ENCODE data around the gene SPCS1.
"Not testable (repeated sequence)": the region's sequence is repeated elsewhere in the genome, so short reads cannot be mapped to it uniquely, and the experiment has no call there.

SPCS1 gene

DNA sequence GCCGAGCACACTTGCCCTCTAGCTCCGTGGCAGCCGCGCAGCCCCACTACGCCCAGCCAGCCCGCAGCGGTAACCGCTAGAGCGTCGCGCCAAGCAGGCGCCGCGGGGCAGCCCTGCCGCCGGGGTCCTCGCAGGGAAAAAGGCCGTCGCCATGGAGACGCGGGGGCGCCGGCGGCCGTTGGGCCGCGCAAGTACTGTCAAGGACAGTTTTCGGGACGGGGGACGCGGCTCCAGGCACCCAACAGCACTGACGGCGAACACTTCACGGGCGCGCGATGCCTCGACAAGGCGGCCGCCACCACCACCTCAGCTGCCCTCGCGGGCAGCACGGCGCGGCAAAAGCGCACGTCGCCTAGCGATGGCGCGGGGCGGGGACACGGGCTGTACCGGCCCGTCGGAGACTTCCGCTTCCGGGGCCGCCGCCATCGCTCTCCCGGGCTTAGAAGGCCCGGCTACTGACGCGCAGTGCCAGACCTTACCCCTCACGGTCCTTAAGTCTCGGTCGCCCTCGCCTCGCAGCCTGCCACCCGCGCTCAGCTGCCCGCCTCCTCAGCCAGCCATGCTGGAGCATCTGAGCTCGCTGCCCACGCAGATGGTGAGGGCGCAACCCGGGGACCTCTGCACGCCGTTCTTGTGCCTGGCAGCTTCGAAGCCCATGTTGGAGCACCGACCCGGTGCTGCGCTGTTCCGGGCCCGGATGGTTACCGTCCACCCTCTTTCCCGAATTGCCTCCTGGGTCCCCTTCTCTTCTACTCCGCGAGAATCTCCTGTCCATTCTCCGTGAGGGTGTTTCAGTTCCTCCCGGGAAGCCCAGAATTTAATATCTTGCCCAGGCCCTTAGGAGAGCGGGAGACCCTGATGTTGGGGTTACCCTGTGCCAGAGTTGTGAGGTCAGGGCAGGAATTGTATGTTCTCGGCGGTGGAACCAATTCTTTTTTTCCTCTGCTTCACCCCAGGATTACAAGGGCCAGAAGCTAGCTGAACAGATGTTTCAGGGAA, at the start of gene SPCS1, which contains the start of gene GLT8D1:
Gene SPCS1, plus strand, starts transcription at position 419 of the 999 bp plus-strand sequence. Its CDS starts 141 bp downstream, at position 560.
Gene GLT8D1, minus strand, starts transcription at position 104 of the 999 bp plus-strand sequence. CDS start 5,331 bp downstream, outside the sequence.
- peak; percentile 72 to 76 for DNase-seq (ENCODE audit: extremely low read depth in 1 of 2, low read depth in 1 of 2)

DNA sequence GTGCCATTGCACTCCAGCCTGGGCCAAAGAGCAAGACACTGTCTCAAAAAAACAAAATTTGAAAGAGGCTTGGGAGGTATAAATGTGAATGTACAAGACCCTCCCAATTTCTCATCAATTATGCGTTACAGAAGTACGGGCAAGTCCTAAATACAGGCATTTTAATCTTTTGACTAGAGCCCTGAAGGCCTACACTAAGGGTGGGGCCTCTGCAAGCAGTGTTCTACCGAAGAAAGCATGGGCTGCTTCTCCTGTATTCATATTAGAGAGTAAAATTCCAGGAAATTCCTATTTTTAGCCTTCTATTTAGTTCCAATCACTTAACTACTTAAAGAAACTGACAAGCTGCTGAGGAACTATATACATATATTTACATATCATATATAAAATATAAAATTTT, 45.9 kb upstream of the SPCS1 start:
- DNase-seq (ENCODE audit: extremely low read depth in 1 of 2, low read depth in 1 of 2), result no peak

DNA sequence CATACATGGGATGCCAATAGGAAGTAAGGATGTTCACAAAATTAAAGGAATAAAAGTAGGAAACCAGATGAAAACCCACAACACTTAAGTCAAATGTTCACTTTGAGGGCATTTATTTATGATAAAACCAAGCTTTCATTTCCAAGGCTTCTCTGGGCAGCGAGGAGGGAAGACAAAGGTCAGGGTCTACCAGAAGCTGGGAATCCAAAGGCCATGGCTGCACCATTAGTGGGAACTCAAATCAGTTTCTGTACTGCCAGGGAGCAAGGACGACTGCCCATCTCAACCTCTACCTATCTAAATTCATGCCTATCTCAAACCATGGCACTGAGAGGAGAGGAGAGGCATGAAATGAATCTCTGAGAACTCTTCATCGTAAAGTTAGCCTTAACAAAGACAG, 42.8 kb upstream of the SPCS1 start:
- no peak for DNase-seq (ENCODE audit: extremely low read depth in 1 of 2, low read depth in 1 of 2)

DNA sequence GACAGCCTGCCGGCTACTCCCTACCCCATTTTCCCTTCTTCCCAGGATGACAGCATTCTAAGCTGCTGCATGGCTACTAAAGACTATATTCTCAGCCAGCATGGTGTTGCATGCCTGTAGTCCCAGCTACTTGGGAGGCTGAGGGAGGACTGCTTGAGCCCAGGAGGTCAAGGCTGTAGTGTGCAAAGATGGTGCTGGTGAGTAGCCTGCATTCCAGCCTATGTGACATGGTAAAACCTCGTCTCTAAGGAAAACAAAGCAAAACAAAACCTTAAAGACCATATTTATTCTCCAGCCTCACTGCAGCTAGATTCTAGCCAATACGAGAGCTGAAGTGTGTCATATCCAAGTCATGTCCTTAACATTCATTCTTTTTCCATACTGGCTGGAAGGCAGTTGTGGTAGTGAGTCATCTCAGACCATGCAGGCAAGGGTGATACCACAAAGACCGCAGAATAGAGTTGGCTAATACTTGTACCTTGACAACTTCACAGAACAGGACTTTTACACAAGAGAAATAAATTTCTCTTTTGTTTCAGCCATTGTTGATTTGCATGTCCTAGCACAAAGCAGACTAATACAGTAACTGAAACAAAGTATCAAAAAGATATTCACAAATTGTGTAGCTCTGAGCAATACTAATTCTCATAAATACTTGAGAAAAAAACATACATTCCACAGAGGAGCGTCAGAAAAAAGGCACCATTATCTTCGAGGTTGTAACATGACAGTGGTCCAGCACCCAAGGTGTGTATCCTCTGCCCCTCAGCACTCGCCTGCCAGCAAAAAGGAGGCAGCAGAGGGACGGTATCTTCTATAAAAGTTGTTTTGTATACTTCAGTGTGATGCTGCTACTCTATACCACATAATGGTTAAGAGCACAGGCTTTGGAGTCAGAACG, 35.0 kb upstream of the SPCS1 start:
- peak in 1 of 2 donors; percentile 51 for DNase-seq (ENCODE audit: extremely low read depth in 1 of 2, low read depth in 1 of 2)

DNA sequence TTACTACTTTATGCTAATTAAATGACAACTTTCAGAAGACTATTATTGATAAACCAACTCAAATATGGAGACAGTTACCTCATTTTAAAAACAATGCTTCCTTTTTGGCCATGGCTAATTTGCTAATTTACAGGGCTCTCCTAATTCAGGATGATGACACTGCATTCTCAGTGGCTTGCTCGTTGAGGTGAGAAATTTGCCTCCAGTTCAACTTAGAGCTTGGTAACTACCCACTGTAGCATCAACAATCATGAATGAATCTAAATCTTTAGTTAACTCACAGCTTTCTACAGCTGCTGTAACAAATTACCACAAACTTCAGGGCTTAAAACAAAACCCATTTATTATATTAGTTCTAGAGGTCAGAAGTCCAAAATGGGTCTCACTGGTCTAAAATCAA, 34.2 kb upstream of the SPCS1 start:
- no peak for DNase-seq (ENCODE audit: extremely low read depth in 1 of 2, low read depth in 1 of 2)

DNA sequence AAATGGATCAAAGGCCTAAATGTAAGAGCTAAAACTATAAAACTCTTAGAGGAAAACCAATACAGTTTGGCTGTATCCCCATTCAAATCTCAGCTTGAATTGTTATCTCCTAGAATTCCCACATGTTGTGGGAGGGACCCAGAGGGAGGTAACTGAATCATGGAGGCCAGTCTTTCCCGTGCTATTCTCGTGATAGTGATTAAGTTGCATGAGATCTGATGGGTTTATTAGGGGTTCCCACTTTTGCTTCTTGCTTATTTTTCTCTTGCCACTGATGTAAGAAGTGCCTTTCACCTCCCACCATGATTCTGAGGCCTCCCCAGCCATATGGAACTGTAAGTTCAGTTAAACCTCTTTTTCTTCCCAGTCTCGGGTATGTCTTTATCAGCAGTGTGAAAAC, 29.7 kb upstream of the SPCS1 start:
- DNase-seq (ENCODE audit: extremely low read depth in 1 of 2, low read depth in 1 of 2), result not testable (repeated sequence)

DNA sequence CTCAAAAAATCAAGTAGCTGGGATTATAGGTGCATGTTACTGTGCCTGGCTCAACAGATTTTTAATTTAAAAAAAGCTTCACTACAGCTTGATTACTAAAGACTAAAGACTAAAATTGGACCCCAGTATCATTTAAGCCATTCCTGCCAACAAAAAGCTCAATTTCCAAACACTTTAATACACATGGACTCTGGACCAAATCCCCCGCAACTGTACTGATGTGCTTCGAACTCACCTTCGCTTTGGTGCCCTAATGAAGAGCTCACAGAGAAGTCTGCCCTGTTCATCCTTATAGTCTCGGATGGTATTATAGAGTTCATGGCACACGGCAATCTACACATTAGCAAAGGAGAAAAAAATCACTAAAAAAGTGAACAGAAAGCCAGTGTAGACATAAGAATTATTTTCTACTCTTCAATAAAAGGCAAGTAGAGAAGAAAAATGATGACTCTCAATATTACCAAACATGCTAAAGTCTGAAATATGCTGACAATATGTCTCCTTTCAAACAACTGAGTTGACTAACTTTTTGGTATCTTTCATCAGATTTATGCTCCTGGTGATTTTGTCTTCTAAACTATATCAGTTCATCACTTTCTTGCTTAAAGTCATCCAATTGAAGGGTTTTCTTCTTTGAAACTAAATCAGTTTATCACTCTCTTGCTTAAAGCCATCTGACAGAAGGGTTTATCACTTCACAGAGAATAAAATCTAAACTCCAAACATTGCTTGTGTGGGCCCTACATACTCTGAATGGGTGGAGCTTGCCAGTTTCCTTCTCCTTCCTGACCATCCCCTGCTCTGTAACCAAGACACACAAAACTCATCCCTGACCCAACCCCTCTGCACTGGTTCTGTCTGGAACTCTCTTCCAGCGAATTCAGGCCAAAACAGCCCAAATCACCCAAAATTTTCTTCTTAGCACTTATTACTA, 27.4 kb upstream of the SPCS1 start:
- DNase-seq (ENCODE audit: extremely low read depth in 1 of 2, low read depth in 1 of 2), result no peak

DNA sequence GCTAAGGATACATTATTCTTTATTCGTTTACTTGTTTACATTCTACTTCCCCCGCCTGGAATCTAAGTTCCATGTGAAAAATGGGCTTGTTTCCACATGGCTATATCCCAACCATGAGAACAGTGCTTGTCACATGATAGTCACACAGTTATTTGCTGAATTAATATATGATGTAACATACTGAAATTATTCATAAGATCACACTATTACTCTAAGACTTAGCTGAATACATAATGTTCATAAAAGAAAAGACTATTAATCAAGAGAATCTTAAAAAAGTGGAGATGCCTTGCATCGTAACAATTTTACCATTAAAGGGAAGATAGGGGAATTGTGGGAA, 26.7 kb upstream of the SPCS1 start:
- DNase-seq (ENCODE audit: extremely low read depth in 1 of 2, low read depth in 1 of 2), result no peak

DNA sequence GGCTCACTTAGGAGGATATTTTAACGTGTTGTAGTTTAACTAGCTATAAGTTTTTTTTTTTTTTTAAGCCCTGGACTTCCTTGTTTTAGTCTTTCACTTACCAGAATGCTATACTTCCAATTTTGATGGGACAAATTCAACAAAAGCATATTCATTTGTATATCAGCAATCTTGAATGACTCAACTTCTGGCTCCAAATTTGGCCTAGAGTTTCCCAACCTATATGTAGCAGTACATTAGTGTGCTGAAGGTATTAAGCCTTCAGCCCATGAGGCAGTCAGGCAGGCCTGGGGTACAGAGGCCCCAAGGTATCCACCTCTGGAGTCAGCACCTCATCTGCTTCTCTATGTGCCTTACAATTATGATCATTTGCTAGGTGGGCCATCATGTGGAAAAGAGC, 26.1 kb upstream of the SPCS1 start:
- DNase-seq (ENCODE audit: extremely low read depth in 1 of 2, low read depth in 1 of 2), result no peak

DNA sequence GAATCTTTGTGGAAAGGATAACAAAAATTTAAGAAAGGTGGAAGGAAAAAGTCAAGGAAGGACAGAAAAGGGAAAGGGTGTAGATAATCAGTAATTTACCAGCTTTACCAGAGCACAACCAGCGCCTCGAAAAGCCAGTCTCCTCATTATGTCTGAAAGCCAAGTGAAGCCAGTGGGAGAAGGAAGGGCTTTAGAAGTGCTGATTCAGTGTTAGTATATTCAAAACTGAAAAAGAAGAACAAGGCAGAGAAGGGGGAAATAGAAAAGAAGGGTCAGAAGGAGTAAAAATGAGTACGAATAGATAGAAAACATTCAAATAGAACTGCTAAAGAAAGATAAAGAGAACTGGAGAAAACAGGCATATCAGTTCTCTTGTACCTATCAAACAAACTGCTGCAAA, 24.3 kb upstream of the SPCS1 start:
- DNase-seq (ENCODE audit: extremely low read depth in 1 of 2, low read depth in 1 of 2), result no peak

DNA sequence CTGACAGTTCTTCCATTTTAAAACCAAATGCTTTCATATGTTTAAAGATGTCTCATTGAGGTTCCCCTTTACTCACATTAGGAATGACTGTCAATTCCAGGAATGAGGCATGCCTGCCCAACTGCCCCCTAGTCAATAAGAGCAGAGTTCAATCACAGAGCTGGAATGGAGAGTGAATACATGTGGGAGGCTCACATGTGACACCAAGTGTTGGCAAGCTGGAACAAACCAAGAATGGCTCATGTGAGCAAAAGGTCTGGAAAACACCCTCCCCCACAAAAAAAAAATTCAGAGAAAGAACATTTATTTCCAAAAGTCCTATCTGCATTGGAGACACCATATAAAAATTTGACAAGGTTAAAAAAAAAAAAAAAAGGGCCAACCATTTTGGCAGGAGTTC, 23.9 kb upstream of the SPCS1 start:
- no peak for DNase-seq (ENCODE audit: extremely low read depth in 1 of 2, low read depth in 1 of 2)

DNA sequence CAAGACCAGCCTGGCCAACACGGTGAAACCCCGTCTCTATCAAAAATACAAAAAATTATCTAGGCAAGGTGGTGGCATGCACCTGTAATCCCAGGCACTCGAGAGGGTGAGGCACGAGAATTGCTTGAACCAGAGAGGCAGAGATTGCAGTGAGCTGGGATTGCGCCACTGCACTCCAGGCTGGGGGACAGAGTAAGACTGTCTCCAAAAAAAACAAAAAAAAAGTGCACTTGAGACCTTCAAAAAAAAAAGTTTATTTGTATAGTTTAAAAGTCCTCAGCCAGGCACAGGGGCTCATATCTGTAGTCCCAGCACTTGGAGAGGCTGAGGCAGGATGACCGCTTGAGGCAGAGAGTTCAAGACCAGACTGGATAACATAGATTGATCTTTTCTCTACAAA, 22.3 kb upstream of the SPCS1 start:
- no peak for DNase-seq (ENCODE audit: extremely low read depth in 1 of 2, low read depth in 1 of 2)

DNA sequence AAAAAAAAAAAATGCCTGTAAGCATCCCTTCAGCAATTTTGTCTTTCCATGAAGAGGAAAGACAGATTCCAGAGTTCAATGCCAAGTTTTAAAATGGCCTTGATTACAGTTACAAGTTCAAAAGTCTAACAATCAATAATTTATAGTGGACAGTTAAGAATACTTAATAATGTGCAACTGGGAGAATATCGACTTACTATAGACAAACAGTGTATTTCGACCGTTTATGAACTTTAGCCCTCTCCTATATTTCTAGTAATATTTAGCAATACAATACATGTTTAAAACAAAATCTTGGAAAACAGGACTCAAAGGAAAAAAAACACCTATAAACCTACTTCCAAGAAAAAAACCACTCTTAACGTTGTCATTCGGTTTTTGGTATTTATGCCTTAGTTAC, 21.7 kb upstream of the SPCS1 start:
- no peak for DNase-seq (ENCODE audit: extremely low read depth in 1 of 2, low read depth in 1 of 2)

DNA sequence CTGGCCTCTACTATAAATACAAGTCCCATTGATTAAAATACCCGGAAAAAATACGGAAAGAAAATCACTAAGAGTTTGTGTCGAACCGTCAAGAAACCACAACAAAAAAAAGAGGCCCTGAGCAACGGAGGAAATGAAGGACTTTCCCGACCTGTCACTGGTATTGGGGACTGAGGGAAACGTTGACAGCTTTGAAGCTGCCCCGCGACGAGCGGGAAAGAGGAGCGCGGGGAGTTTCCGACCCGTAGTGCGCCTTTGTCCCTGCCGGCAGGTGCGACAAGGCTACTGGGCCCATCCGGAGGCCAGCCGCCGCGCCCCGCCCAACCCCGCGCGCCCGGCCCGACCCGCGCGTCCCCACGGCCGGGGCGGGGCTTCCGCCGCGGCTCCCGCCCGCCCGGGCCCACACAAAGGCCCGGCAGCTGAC, 20.6 kb upstream of the SPCS1 start:
- DNase-seq (ENCODE audit: extremely low read depth in 1 of 2, low read depth in 1 of 2), result peak; percentile 75 to 80

DNA sequence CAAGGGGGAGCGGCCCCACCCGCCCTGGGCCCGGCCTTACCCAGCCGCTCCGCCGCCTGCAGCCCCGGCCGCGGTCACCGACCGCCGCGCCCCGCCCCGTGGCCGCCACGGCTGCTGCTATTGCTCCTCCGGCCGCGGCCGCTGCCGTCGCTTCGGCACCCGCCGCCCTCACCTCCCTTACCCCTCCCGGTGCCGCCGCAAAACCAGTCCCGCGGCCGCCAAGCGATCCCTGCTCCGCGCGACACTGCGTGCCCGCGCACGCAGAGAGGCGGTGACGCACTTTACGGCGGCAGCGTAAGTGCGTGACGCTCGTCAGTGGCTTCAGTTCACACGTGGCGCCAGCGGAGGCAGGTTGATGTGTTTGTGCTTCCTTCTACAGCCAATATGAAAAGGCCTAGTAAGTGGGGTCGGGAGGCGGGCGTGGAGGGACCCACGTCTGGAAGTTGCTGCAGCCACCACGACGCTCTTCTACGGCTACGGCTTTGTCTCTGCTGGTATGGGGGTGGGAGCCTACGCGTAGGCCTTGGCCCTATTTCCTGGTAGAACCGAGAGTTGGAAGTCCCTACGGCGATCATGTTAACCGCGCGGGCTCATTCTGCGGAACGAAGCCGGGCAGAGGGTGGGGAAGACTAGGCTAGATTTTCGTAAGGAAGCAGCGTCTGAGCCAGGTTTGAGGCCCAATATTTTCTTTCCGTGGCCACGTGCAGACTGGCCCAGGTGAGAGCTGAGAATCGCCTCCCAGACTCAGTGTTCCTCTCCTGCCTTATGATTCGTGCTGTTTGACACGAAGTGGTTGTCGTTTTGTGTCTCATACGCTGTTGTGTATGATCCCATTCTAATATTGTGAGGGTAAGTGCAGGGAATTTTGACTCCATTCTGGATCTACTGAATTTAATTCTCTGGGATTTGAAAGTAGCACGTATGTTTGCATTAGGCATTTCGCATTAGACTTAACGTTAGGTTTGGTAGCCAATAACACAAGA, 19.9 kb upstream of the SPCS1 start, which contains the start of the genes GNL3 and PBRM1:
Gene GNL3, plus strand, starts transcription at position 324 of the 983 bp plus-strand sequence. Its CDS starts 61 bp downstream, at position 385.
Gene PBRM1, minus strand, starts transcription at position 205 of the 983 bp plus-strand sequence.
- DNase-seq (ENCODE audit: extremely low read depth in 1 of 2, low read depth in 1 of 2), result peak; percentile 84

DNA sequence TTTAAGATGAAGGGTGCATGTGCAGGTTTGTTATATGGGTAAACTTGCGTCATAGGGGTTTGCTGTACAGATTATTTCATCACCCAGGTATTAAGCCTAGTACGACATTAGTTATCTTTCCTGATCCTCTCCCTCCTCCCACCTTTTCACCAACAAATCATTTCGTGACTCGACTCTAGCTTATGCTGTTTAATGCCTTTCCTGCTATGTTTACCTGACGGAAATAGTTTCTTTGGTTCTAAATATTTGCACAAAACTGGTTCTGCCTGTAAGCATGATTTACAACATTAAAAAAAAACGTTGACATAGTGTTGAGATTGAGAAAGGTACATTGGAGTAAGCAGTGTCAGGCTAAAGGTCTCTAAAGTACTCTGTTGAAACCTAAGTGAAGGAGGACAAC, 17.6 kb upstream of the SPCS1 start:
- DNase-seq (ENCODE audit: extremely low read depth in 1 of 2, low read depth in 1 of 2), result no peak

DNA sequence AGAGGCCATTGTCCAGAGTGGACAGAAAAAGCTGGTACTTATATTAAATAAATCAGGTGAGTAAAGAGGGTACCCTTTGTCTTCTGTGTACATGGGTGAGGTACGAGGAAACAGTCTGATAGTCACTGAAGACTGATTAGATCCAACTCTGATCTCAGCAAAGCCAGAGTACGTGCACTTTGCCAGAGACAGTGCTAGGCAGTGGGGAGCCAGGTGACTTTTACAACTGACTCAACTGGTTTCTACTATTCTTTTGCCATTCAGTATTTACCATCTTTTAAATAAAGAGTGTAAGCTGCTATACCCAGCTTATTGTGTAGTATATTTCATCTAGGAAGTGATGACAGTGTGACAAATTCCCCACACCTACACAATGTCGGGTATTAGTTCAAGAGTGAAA, 16.8 kb upstream of the SPCS1 start:
- DNase-seq (ENCODE audit: extremely low read depth in 1 of 2, low read depth in 1 of 2), result no peak

DNA sequence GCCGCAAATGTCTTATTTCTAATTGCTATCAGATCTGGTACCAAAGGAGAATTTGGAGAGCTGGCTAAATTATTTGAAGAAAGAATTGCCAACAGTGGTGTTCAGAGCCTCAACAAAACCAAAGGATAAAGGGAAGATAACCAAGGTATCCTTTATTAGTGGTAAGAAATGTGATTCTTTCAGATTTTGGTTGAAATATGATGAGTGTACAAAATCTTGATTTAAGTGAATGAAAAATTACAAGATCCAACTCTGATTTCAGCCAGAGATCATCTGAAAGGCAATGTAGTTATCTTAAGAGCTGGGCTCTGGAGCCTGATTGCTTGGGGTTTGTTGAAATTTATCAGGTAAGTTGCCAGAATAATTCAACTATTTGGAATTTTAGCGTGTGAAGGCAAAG, 15.3 kb upstream of the SPCS1 start:
- no peak for DNase-seq (ENCODE audit: extremely low read depth in 1 of 2, low read depth in 1 of 2)

DNA sequence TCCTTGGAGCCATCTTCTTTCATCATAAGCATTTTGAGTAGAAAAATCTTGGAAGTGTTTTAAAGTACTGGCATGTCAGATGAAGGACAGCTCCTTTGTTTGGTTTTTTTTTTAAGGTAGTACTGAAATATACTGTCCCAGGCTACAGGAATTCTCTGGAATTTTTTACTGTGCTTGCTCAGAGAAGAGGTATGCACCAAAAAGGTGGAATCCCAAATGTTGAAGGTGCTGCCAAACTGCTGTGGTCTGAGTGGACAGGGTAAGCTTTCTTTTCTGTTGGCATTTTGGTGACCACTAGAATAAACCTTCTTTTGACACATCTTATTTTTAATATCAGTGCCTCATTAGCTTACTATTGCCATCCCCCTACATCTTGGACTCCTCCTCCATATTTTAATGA, 12.8 kb upstream of the SPCS1 start:
- DNase-seq (ENCODE audit: extremely low read depth in 1 of 2, low read depth in 1 of 2), result no peak
